OCI-LY7 (cell line): Measurements from ENCODE around the gene SNCAIP.

Experiments used
- CTCF ChIP-seq: fragments of 200-600 bp; sonication (generic); conservative IDR thresholded peaks from 2 replicates; pipeline ENCODE4 v1.5.1; 2014; ENCODE audit warnings: mild to moderate bottlenecking, antibody characterized with exemption, low read length, moderate library complexity, mixed read lengths
- EZH2phosphoT487 ChIP-seq: fragments of 200-600 bp; sonication (generic); IDR thresholded peaks from 2 replicates; pipeline ENCODE4 v1.6.1; 2018; ENCODE audit warnings: low read depth, borderline replicate concordance, mild to moderate bottlenecking, mixed run types, antibody characterized with exemption, low read length, moderate library complexity, mixed read lengths

- no peak for TF ChIP-seq CTCF
- no peak for TF ChIP-seq EZH2phosphoT487
Observed at GRCh38 chr5:122435234-122435633, 123.2 kb downstream of the SNCAIP start.
